AG04450 (cell line): ENCODE measurements around the gene HLA-DOA. TPM values are rescaled to one million over a fixed set of nuclear protein-coding genes. Genes with fewer than 3 reads are reported as not detected.

Source experiments
- CTCF ChIA-PET: fragments of 300-600, 350-600 bp; formaldehyde crosslinking; extraction: SDS; loops from one replicate; lab custom pipeline; 2022; ENCODE audit warnings: antibody characterized with exemption, inconsistent platforms; lab: Charles Lee
- POLR2A ChIA-PET: fragments of 350-600 bp; formaldehyde crosslinking; extraction: SDS; loops from one replicate; lab custom pipeline; 2021; ENCODE audit warnings: antibody characterized with exemption, inconsistent platforms; lab: Yijun Ruan, JAX
- DNase-seq: peaks from one replicate; pipeline ENCODE4 v3.0.0-alpha.2; 2011; ENCODE audit warnings: low read depth, low spot score
- H3K27ac ChIP-seq: one replicate; pipeline ENCODE4 v1.5.1; 2012; ENCODE audit warnings: low read depth, low read length, control low read depth
- H3K27me3 ChIP-seq: one replicate; pipeline ENCODE4 v1.6.0; 2012; ENCODE audit warnings: low read length; ENCODE audit not compliant: control insufficient read depth, insufficient read depth
- H3K4me3 ChIP-seq: 2 replicates; pipeline ENCODE4 v1.5.1; 2011; ENCODE audit warnings: mild to moderate bottlenecking, low read depth, low read length, control low read depth
- H3K9me3 ChIP-seq: 2 replicates; pipeline ENCODE4 v1.5.1; 2012; ENCODE audit warnings: low read length; ENCODE audit not compliant: control insufficient read depth, insufficient read depth
- CTCF ChIP-seq: IDR thresholded peaks from 2 replicates; pipeline ENCODE4 v1.5.1; 2011; ENCODE audit warnings: low read depth, low read length, control low read depth, inconsistent platforms
- polyA plus RNA-seq: library from polyadenylated mRNA; depleted of rRNA; stranded (reverse); fragments of >200 nt; gene quantifications from 2 replicates; pipeline ENCODE4 v1.2.3, GENCODE V29; 2011

The HLA-DOA gene
- polyA plus RNA-seq, 1 experiment: not detected

- Histone ChIP-seq H3K4me3 (no peak overlapping the region), H3K9me3 (no peaks in the 10 kb centered on the region), H3K27ac (no peak overlapping the region), H3K27me3 (no peaks in the 10 kb centered on the region)
- no peak for TF ChIP-seq CTCF
- no peak for DNase-seq
- ChIA-PET POLR2A (interaction anchor here (9.4 kb wide), 1 partner anchor 10 kb away, joined by 199 read pairs; the partner anchor contains the start of gene BRD2), CTCF (interaction anchor here (1.3 to 3.4 kb wide), 8 partner anchors 13 to 268 kb away, joined by 4 to 40 read pairs (median 9); partner anchors contain the start of genes HLA-DMA and TAP2)
Measured at GRCh38 chr6:32980488-32981038, 28.8 kb downstream of the HLA-DOA start.

GRCh38 chr6:32979720-32980487 is 29.5 kb downstream of the HLA-DOA start:
- DNase-seq: no peak
- ChIA-PET CTCF (interaction anchor here (1.1 to 3.4 kb wide), 9 partner anchors 8 to 268 kb away, joined by 3 to 40 read pairs (median 8); partner anchors contain the start of genes HLA-DMA and TAP2), POLR2A (interaction anchor here (1.1 to 9.4 kb wide), 2 partner anchors 9 to 86 kb away, joined by 3 to 199 read pairs; partner anchors contain the start of gene BRD2)
- H3K27ac ChIP-seq: no peak overlapping the region
- no peaks in the 10 kb centered on the region for H3K9me3 ChIP-seq
- TF ChIP-seq CTCF: no peak
- no peaks in the 10 kb centered on the region for H3K27me3 ChIP-seq
- no peak overlapping the region for H3K4me3 ChIP-seq

- H3K27ac ChIP-seq: no peak overlapping the region
- POLR2A ChIA-PET: interaction anchor here (9.4 kb wide), 1 partner anchor 7 kb away, joined by 199 read pairs; the partner anchor contains the start of gene BRD2
- DNase-seq: no peak
- H3K4me3 ChIP-seq: no peak overlapping the region
- H3K27me3 ChIP-seq: no peaks in the 10 kb centered on the region
- CTCF ChIA-PET: interaction anchor here (1.2 to 4.8 kb wide), 3 partner anchors 45 to 205 kb away, joined by 5 to 38 read pairs (median 16); no protein-coding TSS in a partner anchor
- no peak for TF ChIP-seq CTCF
- H3K9me3 ChIP-seq: no peaks in the 10 kb centered on the region
Measured at GRCh38 chr6:32977953-32978324, 31.5 kb downstream of the HLA-DOA start.

- ChIA-PET CTCF (interaction anchor here (1.2 to 4.8 kb wide), 3 partner anchors 44 to 206 kb away, joined by 5 to 38 read pairs (median 16); no protein-coding TSS in a partner anchor), POLR2A (interaction anchor here (9.4 kb wide), 1 partner anchor 7 kb away, joined by 199 read pairs; the partner anchor contains the start of gene BRD2)
- DNase-seq: no peak
- Histone ChIP-seq H3K4me3 (0 out of 2 replicates have a peak overlapping the region, but pooled peaks have one; percentile 7), H3K27me3 (no peaks in the 10 kb centered on the region), H3K9me3 (peaks cover 5% of the 10 kb centered on the region; the same call in 1 of the 2 replicates), H3K27ac (no peak overlapping the region)
- no peak for TF ChIP-seq CTCF
Measured at GRCh38 chr6:32977272-32977952, 32.0 kb downstream of the HLA-DOA start.
